ENCODE results near the gene PFDN1. TPM values are rescaled to one million over a fixed set of nuclear protein-coding genes. Genes with fewer than 3 reads are reported as not detected.

The PFDN1 gene
- total and polyA plus RNA-seq, 4 donors, result 14.0 to 30.8 (median 20.7) TPM

DNA sequence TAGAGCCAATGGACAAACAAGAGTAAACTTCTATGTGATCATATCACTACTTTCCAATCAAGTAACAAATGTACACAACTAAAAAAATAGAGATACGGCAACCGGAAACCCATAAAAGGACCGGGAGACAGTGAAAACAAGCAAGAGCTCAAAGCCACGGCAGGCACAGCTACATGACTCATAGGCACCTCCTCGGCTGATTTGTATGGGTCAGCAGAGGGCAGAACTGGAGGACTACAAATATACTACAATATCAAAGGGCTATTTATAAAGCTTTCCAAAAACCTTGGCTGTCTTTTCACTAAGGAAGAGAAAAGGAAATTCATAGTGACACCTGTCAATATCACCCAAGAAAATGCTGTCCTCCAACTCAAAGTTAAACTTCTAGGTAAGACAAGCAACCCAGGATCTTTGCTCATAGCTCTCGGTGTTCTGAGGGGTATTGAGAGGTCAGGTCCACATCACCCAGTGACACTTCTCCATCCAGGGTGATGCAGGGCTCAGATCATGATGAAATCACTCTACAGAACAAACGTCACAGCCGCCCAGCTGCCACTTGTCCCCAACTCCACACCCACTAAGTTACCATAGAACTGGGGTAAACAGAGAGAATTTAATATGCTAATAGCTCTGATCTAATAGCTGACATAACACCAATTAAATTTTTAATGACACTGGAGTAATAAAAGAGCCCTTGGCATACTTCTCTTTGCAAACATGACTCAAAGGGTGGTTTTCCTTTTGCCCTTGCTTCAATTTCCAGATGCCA lies 41.3 kb downstream of the PFDN1 start (continued):
- peak; percentile 31 for TF ChIP-seq YY1 (IDR thresholded peaks at IDR 0.05)
- TF ChIP-seq TAF1 (conservative IDR thresholded peaks at IDR 0.05), result no peak
- TF ChIP-seq, protein P1, sequence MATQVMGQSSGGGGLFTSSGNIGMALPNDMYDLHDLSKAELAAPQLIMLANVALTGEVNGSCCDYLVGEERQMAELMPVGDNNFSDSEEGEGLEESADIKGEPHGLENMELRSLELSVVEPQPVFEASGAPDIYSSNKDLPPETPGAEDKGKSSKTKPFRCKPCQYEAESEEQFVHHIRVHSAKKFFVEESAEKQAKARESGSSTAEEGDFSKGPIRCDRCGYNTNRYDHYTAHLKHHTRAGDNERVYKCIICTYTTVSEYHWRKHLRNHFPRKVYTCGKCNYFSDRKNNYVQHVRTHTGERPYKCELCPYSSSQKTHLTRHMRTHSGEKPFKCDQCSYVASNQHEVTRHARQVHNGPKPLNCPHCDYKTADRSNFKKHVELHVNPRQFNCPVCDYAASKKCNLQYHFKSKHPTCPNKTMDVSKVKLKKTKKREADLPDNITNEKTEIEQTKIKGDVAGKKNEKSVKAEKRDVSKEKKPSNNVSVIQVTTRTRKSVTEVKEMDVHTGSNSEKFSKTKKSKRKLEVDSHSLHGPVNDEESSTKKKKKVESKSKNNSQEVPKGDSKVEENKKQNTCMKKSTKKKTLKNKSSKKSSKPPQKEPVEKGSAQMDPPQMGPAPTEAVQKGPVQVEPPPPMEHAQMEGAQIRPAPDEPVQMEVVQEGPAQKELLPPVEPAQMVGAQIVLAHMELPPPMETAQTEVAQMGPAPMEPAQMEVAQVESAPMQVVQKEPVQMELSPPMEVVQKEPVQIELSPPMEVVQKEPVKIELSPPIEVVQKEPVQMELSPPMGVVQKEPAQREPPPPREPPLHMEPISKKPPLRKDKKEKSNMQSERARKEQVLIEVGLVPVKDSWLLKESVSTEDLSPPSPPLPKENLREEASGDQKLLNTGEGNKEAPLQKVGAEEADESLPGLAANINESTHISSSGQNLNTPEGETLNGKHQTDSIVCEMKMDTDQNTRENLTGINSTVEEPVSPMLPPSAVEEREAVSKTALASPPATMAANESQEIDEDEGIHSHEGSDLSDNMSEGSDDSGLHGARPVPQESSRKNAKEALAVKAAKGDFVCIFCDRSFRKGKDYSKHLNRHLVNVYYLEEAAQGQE (IDR thresholded peaks at IDR 0.05), result peak; percentile 26
- TF ChIP-seq HNF4A (conservative IDR thresholded peaks at IDR 0.05), result peak; percentile 30 to 67
- TF ChIP-seq JUND (IDR thresholded peaks at IDR 0.05), result peak; percentile 98 to 99

DNA sequence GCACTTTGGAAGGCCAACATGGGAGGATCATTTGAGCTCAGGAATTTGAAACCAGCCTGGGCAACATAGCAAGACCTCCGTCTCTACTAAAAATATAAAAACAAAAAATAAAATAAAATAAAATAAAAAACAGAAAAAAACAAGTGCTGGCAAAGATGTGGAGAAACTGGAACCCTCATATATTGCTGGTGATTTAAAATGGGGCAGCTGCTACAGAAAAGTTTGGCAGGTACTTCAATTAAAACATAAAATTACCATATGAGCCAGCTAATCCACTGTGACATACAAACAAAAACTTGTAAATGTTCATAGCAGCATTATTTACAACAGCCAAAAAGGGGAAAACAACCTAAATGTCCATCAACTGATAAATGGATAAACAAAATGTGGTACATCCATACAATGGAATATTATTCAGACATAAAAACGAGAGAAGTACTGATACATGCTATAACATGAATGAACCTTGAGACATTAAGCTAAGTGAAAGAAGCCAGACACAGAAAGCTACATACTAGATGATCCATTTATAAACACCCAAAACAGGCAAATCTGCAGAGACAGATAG lies 42.7 kb downstream of the PFDN1 start:
- H3K27ac ChIP-seq (ENCODE audit: low read depth in 1 of 2, low read length in 2 of 2), result no peak overlapping the region
- TF ChIP-seq RXRA (IDR thresholded peaks at IDR 0.05), result no peak
- TF ChIP-seq HNF4A (conservative IDR thresholded peaks at IDR 0.05), result no peak
- no peak for TF ChIP-seq GABPA (IDR thresholded peaks at IDR 0.05 in 1 of 2, conservative IDR thresholded peaks at IDR 0.05 in 1 of 2)
- TF ChIP-seq, protein P2, sequence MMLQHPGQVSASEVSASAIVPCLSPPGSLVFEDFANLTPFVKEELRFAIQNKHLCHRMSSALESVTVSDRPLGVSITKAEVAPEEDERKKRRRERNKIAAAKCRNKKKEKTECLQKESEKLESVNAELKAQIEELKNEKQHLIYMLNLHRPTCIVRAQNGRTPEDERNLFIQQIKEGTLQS (IDR thresholded peaks at IDR 0.05), result no peak
- no peak for TF ChIP-seq FOXA1 (IDR thresholded peaks at IDR 0.05)
- TF ChIP-seq, protein P1 (IDR thresholded peaks at IDR 0.05), result no peak
- TF ChIP-seq YY1 (IDR thresholded peaks at IDR 0.05), result no peak
- TF ChIP-seq, protein P3, sequence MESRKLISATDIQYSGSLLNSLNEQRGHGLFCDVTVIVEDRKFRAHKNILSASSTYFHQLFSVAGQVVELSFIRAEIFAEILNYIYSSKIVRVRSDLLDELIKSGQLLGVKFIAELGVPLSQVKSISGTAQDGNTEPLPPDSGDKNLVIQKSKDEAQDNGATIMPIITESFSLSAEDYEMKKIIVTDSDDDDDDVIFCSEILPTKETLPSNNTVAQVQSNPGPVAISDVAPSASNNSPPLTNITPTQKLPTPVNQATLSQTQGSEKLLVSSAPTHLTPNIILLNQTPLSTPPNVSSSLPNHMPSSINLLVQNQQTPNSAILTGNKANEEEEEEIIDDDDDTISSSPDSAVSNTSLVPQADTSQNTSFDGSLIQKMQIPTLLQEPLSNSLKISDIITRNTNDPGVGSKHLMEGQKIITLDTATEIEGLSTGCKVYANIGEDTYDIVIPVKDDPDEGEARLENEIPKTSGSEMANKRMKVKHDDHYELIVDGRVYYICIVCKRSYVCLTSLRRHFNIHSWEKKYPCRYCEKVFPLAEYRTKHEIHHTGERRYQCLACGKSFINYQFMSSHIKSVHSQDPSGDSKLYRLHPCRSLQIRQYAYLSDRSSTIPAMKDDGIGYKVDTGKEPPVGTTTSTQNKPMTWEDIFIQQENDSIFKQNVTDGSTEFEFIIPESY (IDR thresholded peaks at IDR 0.05), result no peak
- no peak for TF ChIP-seq JUND (IDR thresholded peaks at IDR 0.05)
- no peak for TF ChIP-seq EGR1 (IDR thresholded peaks at IDR 0.05; ENCODE audit: low read depth in 2 of 2)
- TF ChIP-seq TAF1 (conservative IDR thresholded peaks at IDR 0.05), result no peak
- TF ChIP-seq NR2F2 (IDR thresholded peaks at IDR 0.05), result no peak
- no peak for TF ChIP-seq HNF4G (IDR thresholded peaks at IDR 0.05)
- no peak for TF ChIP-seq SP1 (IDR thresholded peaks at IDR 0.05)
- TF ChIP-seq, protein P4, sequence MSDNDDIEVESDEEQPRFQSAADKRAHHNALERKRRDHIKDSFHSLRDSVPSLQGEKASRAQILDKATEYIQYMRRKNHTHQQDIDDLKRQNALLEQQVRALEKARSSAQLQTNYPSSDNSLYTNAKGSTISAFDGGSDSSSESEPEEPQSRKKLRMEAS (IDR thresholded peaks at IDR 0.05), result no peak
- no peak for TF ChIP-seq RAD21 (IDR thresholded peaks at IDR 0.05)
- DNase-seq (ENCODE audit: low spot score), result no peak
- no peak overlapping the region for H3K9ac ChIP-seq (ENCODE audit: low read depth in 1 of 2, low read length in 2 of 2)
- WGBS, result 96% methylated on average over 2 of the region's 2 CpGs
- H3K9me3 ChIP-seq (ENCODE audit: control insufficient read depth in 4 of 4, low read length in 3 of 4), result no peaks in the 10 kb centered on the region
- H3K36me3 ChIP-seq (ENCODE audit: control insufficient read depth in 4 of 4, insufficient read depth in 3 of 4, low read depth in 1 of 4, low read length in 3 of 4), result peaks cover 0 to 2% (median 0%) of the 10 kb centered on the region in 4 donors
- H3K27me3 ChIP-seq (ENCODE audit: control insufficient read depth in 4 of 4, insufficient read depth in 4 of 4, low read length in 3 of 4), result no peaks in the 10 kb centered on the region
- no peak overlapping the region for H3K4me3 ChIP-seq (ENCODE audit: low read depth in 1 of 3, low read length in 3 of 3)
- H3K4me1 ChIP-seq (ENCODE audit: control insufficient read depth in 4 of 4, insufficient read depth in 4 of 4, low read length in 3 of 4), result peaks cover 0 to 7% (median 1%) of the 10 kb centered on the region in 4 donors
